ENCODE measurements around the gene NHSL2.
A peak's percentile ranks its signal among the peaks of the same experiment; 100 is the strongest.

NHSL2 gene

DNA sequence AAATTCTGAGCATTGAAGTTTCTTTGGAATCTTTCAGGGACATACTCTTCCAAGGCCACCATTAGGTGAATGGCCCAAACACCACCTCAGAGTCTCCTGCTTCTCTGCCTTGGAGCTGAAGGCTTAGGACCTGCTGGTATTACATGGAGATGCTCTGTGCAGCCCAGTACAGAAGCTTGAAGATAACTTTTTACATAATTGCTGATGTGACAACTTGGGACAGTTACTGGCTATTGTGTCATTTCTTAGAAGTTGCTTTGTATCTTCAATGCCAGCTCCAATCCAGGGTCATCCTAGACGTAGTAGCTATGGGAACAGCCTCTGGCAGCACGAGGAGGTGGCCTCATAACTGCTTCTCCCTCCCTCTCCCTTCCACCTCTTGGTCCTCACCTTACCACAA, 160.6 kb downstream of the NHSL2 start:
- DNase-seq (ENCODE audit: low spot score): no peak

GRCh38 chrX:72073633-72074032, 163.0 kb downstream of the NHSL2 start:
- DNase-seq (ENCODE audit: low spot score): no peak

DNA sequence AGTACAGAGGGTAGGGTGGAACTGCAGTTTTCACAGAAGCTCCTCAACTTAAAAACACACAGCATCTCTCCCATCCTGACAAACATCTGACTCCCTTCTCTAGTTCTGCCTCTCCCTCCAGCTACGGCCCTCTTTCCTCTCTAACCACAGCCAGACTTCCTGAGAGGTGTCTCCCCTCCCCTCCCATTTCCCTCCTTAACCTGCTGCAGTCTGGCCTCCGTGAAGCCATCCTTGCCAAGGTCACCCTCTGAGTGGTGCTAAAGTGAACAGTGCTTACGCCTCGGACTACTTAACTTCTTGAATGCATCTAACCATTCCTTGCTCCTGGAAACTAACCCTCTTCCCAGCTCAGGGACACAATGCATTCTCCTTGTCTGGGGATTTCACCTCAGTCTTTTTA, 167.8 kb downstream of the NHSL2 start:
- DNase-seq (ENCODE audit: low spot score): no peak

DNA sequence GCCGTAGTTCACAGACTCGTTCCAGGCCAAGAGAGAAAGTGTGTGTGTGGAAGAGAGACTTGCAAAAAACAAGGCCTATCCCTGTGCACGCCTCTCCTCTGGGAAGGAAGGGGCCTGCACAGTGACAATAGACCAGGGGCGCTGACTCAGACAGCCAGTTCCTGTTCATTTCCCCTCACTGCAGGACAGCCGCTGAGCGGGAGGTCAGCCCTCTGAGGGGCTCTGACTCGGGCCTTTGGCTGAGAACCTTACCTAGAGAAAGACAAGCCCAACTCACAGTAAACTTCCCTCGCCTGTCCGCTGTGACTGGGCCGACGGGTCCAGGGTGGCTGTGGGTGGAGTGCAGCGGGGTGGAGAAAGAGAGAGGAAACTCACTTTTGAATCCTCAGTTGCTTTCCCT, 169.0 kb downstream of the NHSL2 start:
- DNase-seq (ENCODE audit: low spot score): no peak

GRCh38 chrX:72080150-72080549, 169.5 kb downstream of the NHSL2 start:
- DNase-seq (ENCODE audit: low spot score): no peak

GRCh38 chrX:72080800-72081199, 170.2 kb downstream of the NHSL2 start:
- DNase-seq (ENCODE audit: low spot score): no peak

DNA sequence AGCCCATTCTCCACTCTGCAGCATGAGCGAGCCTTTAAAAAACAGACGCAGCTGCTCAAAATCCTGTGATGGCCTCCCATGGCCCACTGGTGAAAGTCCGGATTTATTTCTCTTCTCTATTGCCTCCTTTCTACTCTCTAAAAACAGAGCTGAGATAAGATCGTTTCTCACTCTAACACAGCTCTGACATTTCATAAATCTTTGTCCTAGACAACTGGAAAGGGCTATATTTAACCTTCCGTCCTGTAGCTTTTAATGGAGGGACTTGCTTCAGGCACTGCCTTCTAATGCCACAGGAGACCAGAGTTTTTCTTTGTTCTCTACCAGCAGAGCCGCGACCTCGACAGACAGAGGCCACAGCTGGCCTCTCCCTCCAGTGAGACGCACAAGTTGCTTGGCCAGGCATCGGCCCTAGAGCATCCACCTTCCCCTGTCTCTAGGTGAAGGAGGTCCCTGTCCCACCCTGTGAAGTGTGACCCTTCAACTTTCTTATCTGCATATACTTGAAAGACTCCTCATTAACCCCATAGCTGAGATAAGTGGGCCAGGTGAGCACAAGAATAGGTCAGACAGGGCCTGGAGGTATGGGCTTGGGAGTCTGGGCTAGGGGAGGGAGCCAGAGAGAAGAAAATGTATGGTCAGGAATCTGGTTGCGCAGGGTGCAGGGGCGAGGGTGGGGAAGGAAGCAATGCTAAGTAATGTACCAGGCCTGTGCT, 171.1 kb downstream of the NHSL2 start:
- DNase-seq (ENCODE audit: low spot score): no peak

DNA sequence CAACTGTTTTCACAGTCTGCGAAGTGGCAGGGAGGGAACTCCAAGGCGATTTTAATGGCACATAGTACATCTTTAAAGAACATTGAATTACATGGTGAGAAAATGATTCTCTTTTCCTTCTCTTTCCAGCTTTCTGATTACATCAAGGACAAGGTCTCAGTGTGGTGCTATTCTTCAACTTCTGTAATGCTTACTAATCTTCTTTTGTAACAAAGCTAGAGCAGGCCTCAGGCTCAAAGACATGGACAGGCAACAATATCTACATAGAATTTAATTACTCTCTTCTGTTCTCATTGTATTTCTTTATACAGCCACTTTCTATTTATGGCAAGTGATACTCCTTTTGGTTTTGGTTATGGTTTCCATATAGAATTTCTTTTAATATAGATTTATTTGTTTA, 172.6 kb downstream of the NHSL2 start:
- DNase-seq (ENCODE audit: low spot score): no peak

GRCh38 chrX:72084114-72084513, 173.5 kb downstream of the NHSL2 start:
- DNase-seq (ENCODE audit: low spot score): no peak

GRCh38 chrX:72086995-72087394, 176.3 kb downstream of the NHSL2 start:
- no peak for DNase-seq (ENCODE audit: low spot score)

DNA sequence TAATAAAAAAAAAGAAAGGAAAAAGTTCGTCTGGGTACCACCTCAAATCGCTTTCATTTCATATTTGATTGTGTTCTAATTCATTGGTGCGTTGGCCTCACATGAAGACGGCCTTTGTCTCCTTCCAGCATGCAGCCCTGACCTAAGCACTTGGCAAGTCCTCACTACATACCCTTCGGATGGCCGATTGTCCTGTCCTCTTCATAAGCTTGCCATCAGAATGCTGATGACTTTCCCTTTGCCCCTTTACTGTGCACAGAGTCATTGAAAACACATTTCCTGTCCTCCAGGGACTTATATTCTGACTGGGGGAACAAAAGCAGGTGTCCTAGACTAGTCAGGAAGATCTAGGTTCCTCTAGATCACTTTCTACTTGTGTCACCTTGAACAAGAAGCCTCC, 178.1 kb downstream of the NHSL2 start:
- DNase-seq (ENCODE audit: low spot score): no peak

DNA sequence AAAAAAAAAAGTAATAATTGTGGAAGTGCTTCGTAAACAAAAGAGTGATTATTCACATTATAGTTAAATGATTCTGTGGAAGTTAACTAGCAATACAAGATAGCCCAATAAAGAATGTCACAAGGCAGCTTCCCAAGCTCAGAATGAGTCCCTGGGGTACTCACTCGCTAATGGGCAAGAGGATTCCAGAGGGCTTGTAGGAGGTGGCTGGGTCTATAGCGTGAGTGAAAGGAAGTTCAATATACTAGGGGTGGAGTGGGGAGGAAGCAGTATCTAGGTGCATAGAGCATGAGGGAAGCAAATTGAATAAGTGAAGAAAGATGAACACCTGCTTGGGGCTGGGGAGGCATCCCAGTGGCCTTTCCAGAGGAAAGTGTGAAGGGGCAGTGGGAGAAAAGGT, 178.6 kb downstream of the NHSL2 start:
- no peak for DNase-seq (ENCODE audit: low spot score)

GRCh38 chrX:72094894-72095293, 184.2 kb downstream of the NHSL2 start:
- DNase-seq (ENCODE audit: low spot score): no peak

GRCh38 chrX:72095370-72095769, 184.7 kb downstream of the NHSL2 start:
- DNase-seq (ENCODE audit: low spot score): no peak

DNA sequence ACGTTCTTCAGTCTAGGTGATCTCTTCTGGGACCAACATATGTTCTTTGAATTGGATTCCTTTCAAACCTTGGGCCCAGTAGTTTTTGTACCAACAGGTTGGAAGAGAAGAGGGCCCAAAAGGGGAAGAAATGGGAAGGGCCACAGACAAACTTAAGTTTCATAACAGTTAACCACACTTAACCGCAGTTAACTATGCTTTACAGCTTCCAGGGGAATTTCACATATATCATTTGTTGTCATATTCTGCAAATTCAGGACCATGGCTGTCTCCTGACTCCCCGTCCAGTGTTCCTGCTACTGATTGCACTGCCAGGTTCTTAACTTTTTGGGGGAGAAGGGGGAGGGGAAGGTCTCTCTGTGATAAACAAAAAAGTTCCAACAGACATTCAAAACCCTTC, 186.5 kb downstream of the NHSL2 start:
- DNase-seq (ENCODE audit: low spot score): no peak

DNA sequence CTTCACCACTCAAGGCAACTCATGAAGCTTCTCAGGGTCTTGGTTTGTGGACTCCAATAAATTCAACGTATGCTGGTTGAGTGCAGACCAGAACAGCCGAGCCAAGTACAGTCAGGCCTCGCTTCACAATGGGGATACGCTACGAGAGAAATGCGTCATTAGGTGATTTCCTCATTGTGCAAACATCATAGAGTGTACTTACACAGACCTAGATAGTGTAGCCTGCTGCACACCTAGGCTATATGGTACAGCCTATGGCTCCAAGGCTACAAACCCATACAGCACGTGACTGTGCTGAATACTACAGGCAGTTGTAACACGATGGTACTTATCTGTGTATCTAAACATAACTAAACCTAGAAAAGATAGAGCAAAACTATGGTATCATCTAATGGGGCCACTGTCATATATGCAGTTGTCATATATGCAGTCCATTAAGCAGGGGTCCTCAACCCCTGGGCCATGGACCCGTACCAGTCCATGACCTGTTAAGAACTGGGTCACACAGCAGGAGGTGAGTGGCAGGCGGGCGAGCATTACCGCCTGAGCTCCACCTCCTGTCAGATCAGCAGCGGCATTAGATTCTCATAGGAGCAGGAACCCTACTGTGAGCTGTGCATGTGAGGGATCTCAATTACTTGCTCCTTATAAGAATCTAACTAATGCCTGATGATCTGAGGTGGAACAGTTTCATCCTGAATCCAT, 189.6 kb downstream of the NHSL2 start:
- DNase-seq (ENCODE audit: low spot score): no peak

GRCh38 chrX:72100824-72101351, 190.2 kb downstream of the NHSL2 start:
- DNase-seq (ENCODE audit: low spot score): peak; percentile 15

DNA sequence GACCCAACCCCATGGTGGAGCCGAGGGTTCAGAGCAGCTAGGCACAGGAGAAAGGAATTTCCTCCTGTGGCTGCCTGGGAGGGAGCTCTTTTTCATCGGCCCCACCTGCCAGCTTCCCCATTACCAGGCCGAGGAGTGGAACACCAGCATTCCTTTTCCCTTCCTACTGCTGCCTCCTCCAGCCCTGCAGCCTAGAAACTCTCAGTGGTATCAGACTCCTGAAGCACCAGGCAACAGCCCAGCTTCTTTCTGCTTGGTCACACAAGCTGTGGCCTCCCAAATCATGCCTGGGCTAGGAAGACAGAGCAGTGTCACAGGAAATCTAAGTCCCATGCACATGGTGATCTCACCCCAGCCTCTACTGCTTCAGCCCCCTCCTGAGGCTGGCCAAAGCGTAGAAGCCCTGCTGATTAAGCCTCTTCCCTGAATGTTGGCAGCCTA, 191.0 kb downstream of the NHSL2 start:
- no peak for DNase-seq (ENCODE audit: low spot score)

DNA sequence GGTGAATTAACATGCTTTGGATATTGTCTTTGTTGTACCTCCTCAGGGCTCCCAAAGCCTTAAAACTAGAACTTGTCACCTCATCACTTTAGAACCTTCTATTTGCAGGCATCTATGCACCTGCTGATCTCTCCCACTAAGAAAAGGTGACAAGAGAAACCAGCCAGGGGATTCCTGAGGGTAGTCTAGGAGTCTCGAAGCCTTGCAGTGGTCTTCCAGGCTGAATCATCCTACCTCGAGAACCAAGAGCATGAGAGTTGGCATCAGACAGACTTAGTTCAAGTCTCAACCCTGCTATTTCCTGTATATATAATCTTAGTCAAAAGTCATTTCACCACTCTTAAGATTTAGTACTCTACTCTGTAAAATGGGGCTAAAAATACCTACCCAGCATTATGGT, 191.5 kb downstream of the NHSL2 start:
- no peak for DNase-seq (ENCODE audit: low spot score)

DNA sequence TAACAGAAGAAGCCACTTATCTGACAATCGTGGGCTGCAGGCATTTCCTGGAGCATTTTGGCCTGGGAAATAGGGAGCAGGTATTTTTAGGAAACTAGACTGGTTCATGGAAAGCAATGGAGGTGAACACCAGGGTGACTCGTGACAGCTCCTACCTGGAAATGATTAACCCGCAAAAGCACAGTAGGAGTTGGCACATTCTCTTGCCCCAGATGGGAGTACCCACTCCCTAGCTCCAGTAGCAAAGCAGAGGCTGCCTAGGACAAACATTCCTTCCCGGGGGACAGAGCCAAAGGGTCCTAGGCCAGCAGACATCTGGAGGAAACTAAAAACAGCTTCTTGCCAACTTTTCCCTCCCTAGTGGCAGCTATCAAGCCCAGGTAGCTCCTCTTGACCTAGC, 192.1 kb downstream of the NHSL2 start:
- no peak for DNase-seq (ENCODE audit: low spot score)

- DNase-seq (ENCODE audit: low spot score): no peak
Measured at GRCh38 chrX:72105436-72105835, 194.8 kb downstream of the NHSL2 start.

- peak; percentile 49 for DNase-seq (ENCODE audit: low spot score)
Measured at GRCh38 chrX:72107320-72107719, 196.7 kb downstream of the NHSL2 start.

- no peak for DNase-seq (ENCODE audit: low spot score)
Measured at GRCh38 chrX:72107841-72108595, 197.4 kb downstream of the NHSL2 start.
